Coronary artery (tissue), 2 donors: ENCODE data around the gene CCDC3.

Experiments
- DNase-seq: peaks from one replicate; pipeline ENCODE4 v3.0.0-alpha.2; 2017; ENCODE audit warnings: low spot score
- H3K27ac ChIP-seq, 2 donors: fragments of 200-600 bp; sonication (generic); one replicate each; pipeline ENCODE4 v1.5.1; 2016 to 2019
- H3K4me3 ChIP-seq: fragments of 200-600 bp; sonication (generic); 2 replicates; pipeline ENCODE4 v1.5.1; 2016; ENCODE audit warnings: mild to moderate bottlenecking, moderate library complexity
- CTCF ChIP-seq: fragments of 200-600 bp; sonication (generic); IDR thresholded peaks from one replicate; pipeline ENCODE4 v1.5.1; 2019; ENCODE audit warnings: antibody characterized with exemption

CCDC3 gene

GRCh38 chr10:12921163-12921562, 80.3 kb downstream of the CCDC3 start:
- Histone ChIP-seq H3K4me3 (no peak overlapping the region), H3K27ac (peak overlapping the region in 1 of 2 donors; percentile 47)
- TF ChIP-seq CTCF = no peak
- no peak for DNase-seq

- no peak for DNase-seq
- peak overlapping the region; percentile 57 to 71 for H3K27ac ChIP-seq
These were observed 81.9 kb downstream of the CCDC3 start for GRCh38 chr10:12919574-12919973.

GRCh38 chr10:12916587-12916986, 84.9 kb downstream of the CCDC3 start:
- TF ChIP-seq CTCF = no peak
- Histone ChIP-seq H3K4me3 (no peak overlapping the region), H3K27ac (no peak overlapping the region)
- no peak for DNase-seq

More at GRCh38 chr10:12919574-12919973, 81.9 kb downstream of the CCDC3 start:
- no peak for TF ChIP-seq CTCF
- H3K4me3 ChIP-seq = no peak overlapping the region

- DNase-seq = no peak
- Histone ChIP-seq H3K4me3 (no peak overlapping the region), H3K27ac (no peak overlapping the region)
- TF ChIP-seq CTCF = no peak
These were observed 85.8 kb downstream of the CCDC3 start for GRCh38 chr10:12915637-12916168.

- TF ChIP-seq CTCF = no peak
- no peak for DNase-seq
- peak overlapping the region; percentile 1 to 15 for H3K27ac ChIP-seq
- H3K4me3 ChIP-seq = no peak overlapping the region
These were observed 87.4 kb downstream of the CCDC3 start for GRCh38 chr10:12914111-12914510.

GRCh38 chr10:12911795-12912194, 89.7 kb downstream of the CCDC3 start:
- TF ChIP-seq CTCF = no peak
- Histone ChIP-seq H3K27ac (no peak overlapping the region), H3K4me3 (no peak overlapping the region)
- DNase-seq = no peak

- DNase-seq = no peak
- TF ChIP-seq CTCF = no peak
These were observed 90.7 kb downstream of the CCDC3 start for GRCh38 chr10:12910835-12911234.

More at GRCh38 chr10:12910835-12911234, 90.7 kb downstream of the CCDC3 start:
- H3K27ac ChIP-seq = peak overlapping the region in 1 of 2 donors; percentile 19
- H3K4me3 ChIP-seq = no peak overlapping the region
